ENCODE results near the gene FLT3LG. TPM values are rescaled to one million over a fixed set of nuclear protein-coding genes. Genes with fewer than 3 reads are reported as not detected.

Gene FLT3LG
- total and polyA plus RNA-seq, 2 donors from 2014 or later: 7.4 to 12.5 TPM

GRCh38 chr19:49450405-49450804 lies 23.6 kb upstream of the FLT3LG start:
- H3K9ac ChIP-seq (ENCODE audit: low read length in 3 of 3): no peak overlapping the region

DNA sequence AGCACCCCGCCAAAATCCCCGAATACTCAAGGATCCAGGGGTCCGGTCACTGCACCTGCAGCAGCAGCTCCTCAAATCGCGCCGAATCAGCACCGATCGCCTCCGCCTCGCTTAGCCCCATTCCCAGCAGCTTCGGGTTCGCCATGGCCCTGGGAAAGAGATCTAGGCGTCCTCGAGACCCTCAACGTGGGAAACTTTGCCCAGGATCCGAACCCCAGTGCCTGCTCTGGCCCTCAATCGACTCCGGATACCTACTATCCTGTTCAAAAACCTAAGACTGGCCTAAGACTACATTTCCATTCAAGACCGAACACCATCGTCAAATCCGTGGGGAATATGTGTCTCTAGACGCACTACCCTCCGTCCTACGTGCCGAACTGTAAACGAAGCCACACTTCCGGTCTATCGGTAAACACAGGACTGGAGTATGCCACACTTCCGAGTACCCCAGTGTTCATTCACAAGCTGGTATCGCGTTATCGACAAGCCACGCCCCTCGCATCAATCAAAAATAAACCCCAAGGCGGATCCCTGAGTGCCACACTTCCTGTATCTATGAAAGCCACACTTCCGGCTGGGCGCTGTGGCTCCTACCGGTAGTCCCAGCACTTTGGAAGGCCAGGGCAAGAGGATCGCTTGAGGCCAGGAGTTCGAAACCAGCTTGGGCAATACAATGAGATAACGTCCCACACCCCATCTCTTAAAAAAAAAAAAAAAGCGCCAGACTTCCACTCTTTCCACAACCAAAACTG lies 22.4 kb upstream of the FLT3LG start, which contains the start of gene PIH1D1:
TSS of gene PIH1D1 (minus strand) at position 385 of the 752 bp plus-strand sequence. CDS start at position 145, 240 bp downstream.
- peak within 1 kb of the TSS; percentile 83 to 100 (median 98) for H3K4me3 ChIP-seq (ENCODE audit: low read length in 3 of 3)
- peaks cover 0 to 4% (median 2%) of the 10 kb centered on the region in 3 donors for H3K36me3 ChIP-seq (ENCODE audit: control insufficient read depth in 2 of 3, insufficient read depth in 3 of 3, low read length in 3 of 3)
- H3K4me1 ChIP-seq (ENCODE audit: control insufficient read depth in 2 of 3, insufficient read depth in 2 of 3, low read depth in 1 of 3, low read length in 3 of 3): peaks cover 0 to 7% (median 3%) of the 10 kb centered on the region in 3 donors
- FAIRE-seq: peak; percentile 94
- H3K9ac ChIP-seq (ENCODE audit: low read length in 3 of 3): peak within 1 kb of the TSS; percentile 9 to 99 (median 65)
- H3K27ac ChIP-seq (ENCODE audit: low read depth in 2 of 2, low read length in 2 of 2): peak within 1 kb of the TSS; percentile 92 to 97
- intact Hi-C loops (cut with DNase I): no loop called here
- no peak for TF ChIP-seq CTCF (IDR thresholded peaks at IDR 0.05; ENCODE audit: borderline replicate concordance, extremely low read depth, insufficient read depth)
- DNase-seq: peak; percentile 97 to 99 (median 99)
- H3K27me3 ChIP-seq (ENCODE audit: control insufficient read depth, insufficient read depth, low read length): no peaks in the 10 kb centered on the region
- no peaks in the 10 kb centered on the region for H3K9me3 ChIP-seq (ENCODE audit: control insufficient read depth in 2 of 3, insufficient read depth in 1 of 3, low read length in 3 of 3)

More at GRCh38 chr19:49450405-49450804, 23.6 kb upstream of the FLT3LG start:
- FAIRE-seq (no peak), DNase-seq (no peak)
- H3K36me3 ChIP-seq (ENCODE audit: control insufficient read depth in 2 of 3, insufficient read depth in 3 of 3, low read length in 3 of 3): peaks cover 0 to 4% (median 2%) of the 10 kb centered on the region in 3 donors
- TF ChIP-seq CTCF (IDR thresholded peaks at IDR 0.05; ENCODE audit: borderline replicate concordance, extremely low read depth, insufficient read depth): no peak
- intact Hi-C loops (cut with DNase I): no loop called here
- no peaks in the 10 kb centered on the region for H3K27me3 ChIP-seq (ENCODE audit: control insufficient read depth, insufficient read depth, low read length)
- H3K27ac ChIP-seq (ENCODE audit: low read depth in 2 of 2, low read length in 2 of 2): no peak overlapping the region
- H3K9me3 ChIP-seq (ENCODE audit: control insufficient read depth in 2 of 3, insufficient read depth in 1 of 3, low read length in 3 of 3): no peaks in the 10 kb centered on the region
- peak overlapping the region in 1 of 3 donors; percentile 88 for H3K4me3 ChIP-seq (ENCODE audit: low read length in 3 of 3)
- peaks cover 0 to 7% (median 3%) of the 10 kb centered on the region in 3 donors for H3K4me1 ChIP-seq (ENCODE audit: control insufficient read depth in 2 of 3, insufficient read depth in 2 of 3, low read depth in 1 of 3, low read length in 3 of 3)

DNA sequence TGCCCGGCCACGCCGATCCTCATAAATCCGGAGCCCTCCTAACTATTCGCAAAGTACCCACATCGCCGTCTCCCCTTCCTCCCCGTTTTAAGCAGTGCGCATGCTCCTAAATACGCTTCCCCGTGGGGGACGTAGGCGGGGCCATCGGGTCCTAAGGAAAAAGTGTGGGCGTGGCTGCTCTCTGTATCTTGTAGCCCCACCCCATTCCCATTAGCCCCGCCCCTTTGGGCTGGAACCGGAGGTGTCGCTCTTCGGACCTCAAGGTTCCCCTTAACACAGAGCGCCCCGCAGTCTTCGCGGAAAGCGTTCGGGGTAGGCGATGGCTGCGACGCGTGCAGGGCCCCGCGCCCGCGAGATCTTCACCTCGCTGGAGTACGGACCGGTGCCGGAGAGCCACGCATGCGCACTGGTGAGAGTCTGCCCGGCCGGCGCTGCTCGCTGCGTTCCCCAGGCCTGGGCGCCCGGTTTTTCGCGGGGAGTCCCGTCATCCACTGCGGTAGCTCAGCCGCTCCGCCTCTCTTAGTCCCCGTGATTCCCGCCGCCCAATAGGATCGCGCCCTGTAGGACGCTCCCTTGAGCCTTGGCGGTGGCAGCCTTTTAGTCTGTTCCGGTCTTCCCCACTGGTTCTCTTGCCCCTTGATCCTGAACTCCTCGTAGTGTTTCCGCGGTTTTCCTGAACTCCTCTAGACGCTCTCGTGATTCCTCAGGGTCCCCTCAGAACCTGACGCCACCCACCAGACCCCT lies 20.8 kb upstream of the FLT3LG start, which contains the start of gene ALDH16A1:
TSS of gene ALDH16A1 (plus strand) at position 213 of the 744 bp plus-strand sequence. CDS start at position 320, 107 bp downstream.
- peak within 1 kb of the TSS; percentile 92 to 97 for H3K27ac ChIP-seq (ENCODE audit: low read depth in 2 of 2, low read length in 2 of 2)
- peak within 1 kb of the TSS; percentile 74 to 98 (median 98) for H3K9ac ChIP-seq (ENCODE audit: low read length in 3 of 3)
- TF ChIP-seq CTCF (IDR thresholded peaks at IDR 0.05; ENCODE audit: borderline replicate concordance, extremely low read depth, insufficient read depth): peak; percentile 1
- H3K4me1 ChIP-seq (ENCODE audit: control insufficient read depth in 2 of 3, insufficient read depth in 2 of 3, low read depth in 1 of 3, low read length in 3 of 3): peaks cover 0 to 7% (median 3%) of the 10 kb centered on the region in 3 donors
- H3K9me3 ChIP-seq (ENCODE audit: control insufficient read depth in 2 of 3, insufficient read depth in 1 of 3, low read length in 3 of 3): no peaks in the 10 kb centered on the region
- intact Hi-C loops (cut with DNase I): no loop called here
- H3K4me3 ChIP-seq (ENCODE audit: low read length in 3 of 3): peak within 1 kb of the TSS; percentile 89 to 98 (median 97)
- FAIRE-seq: no peak
- peaks cover 0 to 2% (median 0%) of the 10 kb centered on the region in 3 donors for H3K36me3 ChIP-seq (ENCODE audit: control insufficient read depth in 2 of 3, insufficient read depth in 3 of 3, low read length in 3 of 3)
- H3K27me3 ChIP-seq (ENCODE audit: control insufficient read depth, insufficient read depth, low read length): no peaks in the 10 kb centered on the region
- DNase-seq: peak; percentile 98 to 99 (median 99)

Data from kidney (tissue), 14 donors.